Right cardiac atrium (tissue), 5 donors: ENCODE measurements around the gene TAF11L12. TPM values are rescaled to one million over a fixed set of nuclear protein-coding genes. Genes with fewer than 3 reads are reported as not detected.
"Not testable (repeated sequence)": the region's sequence is repeated elsewhere in the genome, so short reads cannot be mapped to it uniquely, and the experiment has no call there.

Source experiments
- ATAC-seq, 2 donors: fragments of 200-7000 bp; cut with Tn5 transposase; one replicate each; pipeline versions ENCODE4 v1.8.0 to v1.9.1; 2020; ENCODE audit warnings: moderate library complexity in 2 of 2, mild to moderate bottlenecking in 1 of 2
- DNase-seq, 3 donors: peaks; one replicate each; pipeline ENCODE4 v3.0.0-alpha.2; 2020
- H3K27ac ChIP-seq: one replicate; pipeline ENCODE4 v1.5.1; 2013; ENCODE audit warnings: mild to moderate bottlenecking, low read length, control low read depth, moderate library complexity
- H3K27me3 ChIP-seq: one replicate; pipeline ENCODE4 v1.6.1; 2013; ENCODE audit not compliant: control insufficient read depth, insufficient read depth
- H3K4me1 ChIP-seq: one replicate; pipeline ENCODE4 v1.6.1; 2013; ENCODE audit warnings: low read length; ENCODE audit not compliant: control insufficient read depth, insufficient read depth
- H3K4me3 ChIP-seq: one replicate; pipeline ENCODE4 v1.5.1; 2013; ENCODE audit warnings: low read length, control low read depth
- H3K9me3 ChIP-seq: one replicate; pipeline ENCODE4 v1.6.1; 2013; ENCODE audit warnings: low read length; ENCODE audit not compliant: control insufficient read depth
- WGBS: extraction: QIAGEN DNeasy Blood & Tissue Kit; methylation state at CpG from one replicate; pipeline ENCODE4 v1.1.7; 2013; 5-methylcytosine and 5-hydroxymethylcytosine counted together
- intact Hi-C, 4 donors: fragments of 100-400 bp; cut with DNase I; formaldehyde crosslinking; loops; one replicate each; pipeline versions ENCODE4 v1.11.0 to v1.14.0; 2022 to 2023
- polyA plus RNA-seq: library from polyadenylated mRNA; stranded (reverse); fragments of 200-250 nt; gene quantifications from one replicate; pipeline ENCODE4 v1.2.3, GENCODE V29; 2013
- total RNA-seq, 4 donors: library from RNA; stranded (reverse); fragmentation: NEBNext Ultra II Directional; extraction: Animal tissue kit (Norgen Biotek cat#: 25700); gene quantifications; one replicate each; pipeline ENCODE4 v1.2.1, GENCODE V29; 2021
- donor health status: healthy with polysubstance abuse.
- donor health status: DM: no; HTN: yes; CAD: no.
- donor health status: DM: no; HTN: no; CAD: no.
- donor health status: DM: no; HTN: yes; CAD: no; lungs with severe emphysema.
- donor health status: DM: yes; HTN: yes; CAD: no.

The TAF11L12 gene
- total and polyA plus RNA-seq, 5 donors = not detected

- 81% methylated on average over 11 of the region's 11 CpGs for WGBS
- ATAC-seq = no peak
- H3K9me3 ChIP-seq = no peaks in the 10 kb centered on the region
- no peaks in the 10 kb centered on the region for H3K4me1 ChIP-seq
- intact Hi-C loops = no loop called here
- H3K4me3 ChIP-seq = no peak overlapping the region
- no peak for DNase-seq
- H3K27ac ChIP-seq = no peak overlapping the region
- no peaks in the 10 kb centered on the region for H3K27me3 ChIP-seq
These were observed 15.5 kb downstream of the TAF11L12 start for GRCh38 chr5:17625686-17626085.

GRCh38 chr5:17631788-17632187, 21.6 kb downstream of the TAF11L12 start, which contains the start of gene TAF11L13:
Gene TAF11L13 (plus strand): TSS chr5:17632088.
- H3K4me1 ChIP-seq, intact Hi-C loops, H3K27ac ChIP-seq, H3K27me3 ChIP-seq, H3K9me3 ChIP-seq, DNase-seq, ATAC-seq, H3K4me3 ChIP-seq: not testable (repeated sequence)
- WGBS = 84% methylated on average over 8 of the region's 12 CpGs

GRCh38 chr5:17634160-17634559, 24.0 kb downstream of the TAF11L12 start, which contains the start of gene TAF11L14:
Gene TAF11L14 (plus strand): TSS chr5:17634460.
- peaks cover 3% of the 10 kb centered on the region for H3K9me3 ChIP-seq
- H3K4me3 ChIP-seq = no peak within 1 kb of the TSS
- H3K27ac ChIP-seq = no peak within 1 kb of the TSS
- intact Hi-C loops = no loop called here
- no peaks in the 10 kb centered on the region for H3K27me3 ChIP-seq
- ATAC-seq (no peak), DNase-seq (no peak)
- no peaks in the 10 kb centered on the region for H3K4me1 ChIP-seq
- 83% methylated on average over 5 of the region's 5 CpGs for WGBS

- ATAC-seq, H3K27me3 ChIP-seq, H3K4me1 ChIP-seq, H3K9me3 ChIP-seq, intact Hi-C loops, H3K4me3 ChIP-seq, H3K27ac ChIP-seq, DNase-seq: not testable (repeated sequence)
- 92% methylated on average over 10 of the region's 10 CpGs for WGBS
These were observed 39.0 kb downstream of the TAF11L12 start for GRCh38 chr5:17649232-17649631.

GRCh38 chr5:17655201-17655759, 45.1 kb downstream of the TAF11L12 start:
- WGBS = 94% methylated on average over 32 of the region's 32 CpGs
- intact Hi-C loops, ATAC-seq: not testable (repeated sequence)

GRCh38 chr5:17655921-17656320, 45.7 kb downstream of the TAF11L12 start:
- H3K4me1 ChIP-seq = no peaks in the 10 kb centered on the region
- DNase-seq = no peak
- intact Hi-C loops = no loop called here
- H3K27me3 ChIP-seq = no peaks in the 10 kb centered on the region
- no peak overlapping the region for H3K4me3 ChIP-seq
- 63% methylated on average over 6 of the region's 6 CpGs for WGBS
- H3K9me3 ChIP-seq = no peaks in the 10 kb centered on the region
- no peak overlapping the region for H3K27ac ChIP-seq
- no peak for ATAC-seq

More at GRCh38 chr5:17655201-17655759, 45.1 kb downstream of the TAF11L12 start:
- H3K4me1 ChIP-seq, H3K9me3 ChIP-seq, H3K27me3 ChIP-seq, H3K4me3 ChIP-seq, H3K27ac ChIP-seq, DNase-seq: not testable (repeated sequence)

Other genes starting within 250 kb of the TAF11L12 start
- not detected for gene TAF11L2, start 112.2 kb upstream of the TAF11L12 start, total RNA-seq
- not detected for gene TAF11L2, start 112.2 kb upstream of the TAF11L12 start, polyA plus RNA-seq
- not detected for gene TAF11L3, start 92.0 kb upstream of the TAF11L12 start, total RNA-seq
- not detected for gene TAF11L3, start 92.0 kb upstream of the TAF11L12 start, polyA plus RNA-seq
- not detected for gene TAF11L4, start 88.6 kb upstream of the TAF11L12 start, total RNA-seq
- gene TAF11L4, start 88.6 kb upstream of the TAF11L12 start, polyA plus RNA-seq = not detected
- gene TAF11L5, start 85.2 kb upstream of the TAF11L12 start, total RNA-seq = not detected
- not detected for gene TAF11L5, start 85.2 kb upstream of the TAF11L12 start, polyA plus RNA-seq
- not detected for gene TAF11L6, start 81.7 kb upstream of the TAF11L12 start, total RNA-seq
- not detected for gene TAF11L6, start 81.7 kb upstream of the TAF11L12 start, polyA plus RNA-seq
- gene TAF11L7, start 24.6 kb upstream of the TAF11L12 start, total RNA-seq = not detected
- gene TAF11L7, start 24.6 kb upstream of the TAF11L12 start, polyA plus RNA-seq = not detected
- gene TAF11L8, start 19.4 kb upstream of the TAF11L12 start, total RNA-seq = not detected
- not detected for gene TAF11L8, start 19.4 kb upstream of the TAF11L12 start, polyA plus RNA-seq
- not detected for gene TAF11L9, start 16.0 kb upstream of the TAF11L12 start, total RNA-seq
- not detected for gene TAF11L9, start 16.0 kb upstream of the TAF11L12 start, polyA plus RNA-seq
- gene TAF11L10, start 12.6 kb upstream of the TAF11L12 start, total RNA-seq = not detected
- not detected for gene TAF11L10, start 12.6 kb upstream of the TAF11L12 start, polyA plus RNA-seq
- gene TAF11L11, start 6.2 kb upstream of the TAF11L12 start, total RNA-seq = not detected
- not detected for gene TAF11L11, start 6.2 kb upstream of the TAF11L12 start, polyA plus RNA-seq
- not detected for gene TAF11L13, start 21.7 kb downstream of the TAF11L12 start, total RNA-seq
- gene TAF11L13, start 21.7 kb downstream of the TAF11L12 start, polyA plus RNA-seq = not detected
- not detected for gene TAF11L14, start 24.1 kb downstream of the TAF11L12 start, total RNA-seq
- not detected for gene TAF11L14, start 24.1 kb downstream of the TAF11L12 start, polyA plus RNA-seq